ENCODE measurements around the gene ZNF891.

The ZNF891 gene

DNA sequence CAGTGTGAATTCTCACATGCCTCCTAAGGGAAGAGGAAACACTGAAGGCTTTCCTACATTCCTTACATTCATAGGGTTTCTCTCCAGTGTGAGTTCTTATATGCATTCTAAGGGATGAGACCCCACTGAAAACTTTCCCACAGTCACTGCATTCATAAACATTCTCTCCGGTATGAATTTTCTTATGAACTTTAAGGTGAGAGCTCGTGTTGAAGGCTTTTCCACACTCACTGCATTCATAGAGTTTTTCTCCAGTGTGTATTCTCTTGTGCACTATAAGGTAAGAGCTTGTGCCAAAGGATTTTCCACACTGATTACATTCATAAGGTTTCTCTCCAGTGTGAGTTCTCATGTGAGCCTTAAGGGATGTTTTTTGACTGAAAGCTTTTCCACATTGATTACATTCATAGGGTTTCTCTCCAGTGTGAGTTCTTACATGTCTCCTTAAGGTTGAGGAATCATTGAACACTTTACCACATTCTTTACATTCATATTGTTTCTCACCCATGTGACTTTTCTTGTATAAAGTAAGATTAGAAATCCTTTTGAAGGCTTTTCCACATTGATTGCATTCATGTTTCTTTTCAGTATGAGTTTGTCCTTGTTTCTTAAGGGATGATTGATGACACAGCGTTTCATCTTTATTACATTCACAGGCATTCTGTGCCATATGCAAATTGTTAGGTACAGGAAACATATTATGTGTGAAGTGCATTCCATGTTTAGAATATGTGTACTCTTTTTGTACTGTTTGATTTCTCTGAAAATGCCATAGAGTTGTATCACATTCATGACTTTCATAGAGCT, 9.5 kb downstream of the ZNF891 start:
- Histone ChIP-seq H3K27me3 (ENCODE audit: low read depth, low read length) (no peaks in the 10 kb centered on the region), H3K36me3 (ENCODE audit: control insufficient read depth in 1 of 2, insufficient read depth in 2 of 2, low read length in 2 of 2) (peaks cover 22 to 94% of the 10 kb centered on the region in 2 donors), H3K4me3 (ENCODE audit: low read depth in 1 of 2, low read length in 2 of 2) (peak overlapping the region; percentile 35 to 58), H3K9me3 (ENCODE audit: control insufficient read depth in 1 of 2, low read length in 2 of 2) (peaks cover 86 to 94% of the 10 kb centered on the region in 2 donors), H3K4me1 (ENCODE audit: control insufficient read depth in 1 of 2, insufficient read depth in 2 of 2, low read length in 2 of 2) (no peaks in the 10 kb centered on the region), H3K27ac (ENCODE audit: low read length) (no peak overlapping the region)

DNA sequence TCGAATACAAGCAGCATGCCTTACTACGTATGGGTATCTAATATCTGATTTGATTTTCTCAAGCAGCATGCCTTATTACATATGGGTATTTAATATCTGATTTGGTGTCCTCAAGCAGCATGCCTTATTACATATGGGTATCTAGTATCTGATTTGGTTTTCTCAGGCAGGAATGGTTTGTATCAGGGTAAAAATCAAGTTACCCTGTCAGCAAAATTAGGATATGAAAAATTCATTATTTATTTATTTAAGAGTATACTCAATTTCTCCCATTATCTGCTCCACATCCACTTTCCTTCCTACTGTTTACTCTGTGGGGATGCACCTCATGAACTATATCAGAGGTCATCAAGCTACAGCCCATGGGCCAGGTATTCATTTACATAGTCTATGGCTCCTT, 21.9 kb downstream of the ZNF891 start:
- H3K4me1 ChIP-seq (ENCODE audit: control insufficient read depth in 1 of 2, insufficient read depth in 2 of 2, low read length in 2 of 2) = no peaks in the 10 kb centered on the region
- H3K36me3 ChIP-seq (ENCODE audit: control insufficient read depth in 1 of 2, insufficient read depth in 2 of 2, low read length in 2 of 2) = peaks cover 28 to 77% of the 10 kb centered on the region in 2 donors
- H3K27ac ChIP-seq (ENCODE audit: low read length) = no peak overlapping the region
- H3K27me3 ChIP-seq (ENCODE audit: low read depth, low read length) = no peaks in the 10 kb centered on the region
- peak overlapping the region; percentile 17 to 63 for H3K4me3 ChIP-seq (ENCODE audit: low read depth in 1 of 2, low read length in 2 of 2)
- H3K9me3 ChIP-seq (ENCODE audit: control insufficient read depth in 1 of 2, low read length in 2 of 2) = peaks cover 66 to 89% of the 10 kb centered on the region in 2 donors

DNA sequence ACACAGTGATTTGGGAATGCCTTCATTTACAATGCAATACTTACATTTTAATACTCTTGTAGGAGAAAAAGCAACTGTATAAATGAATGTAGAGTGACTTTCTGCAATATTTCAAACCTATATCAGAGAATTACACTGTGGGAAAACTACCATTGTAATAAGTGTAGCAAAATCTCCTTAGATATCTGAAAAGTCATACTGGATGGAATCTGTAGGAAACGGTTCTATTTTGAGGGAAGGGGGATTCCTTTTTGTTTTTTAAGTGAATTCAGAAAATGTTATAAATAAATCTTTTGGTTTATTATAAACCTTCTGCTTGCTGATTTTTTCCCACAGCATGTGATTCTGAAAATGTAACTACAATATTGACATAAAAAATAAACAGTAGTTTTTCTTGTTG, 23.0 kb downstream of the ZNF891 start:
- Histone ChIP-seq H3K27me3 (ENCODE audit: low read depth, low read length) (no peaks in the 10 kb centered on the region), H3K9me3 (ENCODE audit: control insufficient read depth in 1 of 2, low read length in 2 of 2) (peaks cover 74 to 93% of the 10 kb centered on the region in 2 donors), H3K4me3 (ENCODE audit: low read depth in 1 of 2, low read length in 2 of 2) (peak overlapping the region; percentile 17 to 63), H3K27ac (ENCODE audit: low read length) (no peak overlapping the region), H3K4me1 (ENCODE audit: control insufficient read depth in 1 of 2, insufficient read depth in 2 of 2, low read length in 2 of 2) (no peaks in the 10 kb centered on the region), H3K36me3 (ENCODE audit: control insufficient read depth in 1 of 2, insufficient read depth in 2 of 2, low read length in 2 of 2) (peaks cover 28 to 87% of the 10 kb centered on the region in 2 donors)

DNA sequence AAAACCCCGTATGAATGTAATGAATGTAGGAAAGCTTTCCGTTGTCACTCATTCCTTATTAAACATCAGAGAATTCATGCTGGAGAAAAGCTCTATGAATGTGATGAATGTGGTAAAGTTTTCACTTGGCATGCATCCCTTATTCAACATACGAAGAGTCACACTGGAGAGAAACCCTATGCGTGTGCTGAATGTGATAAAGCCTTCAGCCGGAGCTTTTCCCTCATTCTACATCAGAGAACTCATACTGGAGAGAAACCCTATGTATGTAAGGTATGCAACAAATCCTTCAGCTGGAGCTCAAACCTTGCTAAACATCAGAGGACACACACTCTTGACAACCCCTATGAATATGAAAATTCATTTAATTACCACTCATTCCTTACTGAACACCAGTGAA, 23.8 kb downstream of the ZNF891 start:
- H3K27ac ChIP-seq (ENCODE audit: low read length) = no peak overlapping the region
- no peaks in the 10 kb centered on the region for H3K27me3 ChIP-seq (ENCODE audit: low read depth, low read length)
- H3K4me1 ChIP-seq (ENCODE audit: control insufficient read depth in 1 of 2, insufficient read depth in 2 of 2, low read length in 2 of 2) = no peaks in the 10 kb centered on the region
- peaks cover 79 to 98% of the 10 kb centered on the region in 2 donors for H3K9me3 ChIP-seq (ENCODE audit: control insufficient read depth in 1 of 2, low read length in 2 of 2)
- H3K4me3 ChIP-seq (ENCODE audit: low read depth in 1 of 2, low read length in 2 of 2) = peak overlapping the region; percentile 17 to 63
- peaks cover 34 to 96% of the 10 kb centered on the region in 2 donors for H3K36me3 ChIP-seq (ENCODE audit: control insufficient read depth in 1 of 2, insufficient read depth in 2 of 2, low read length in 2 of 2)

DNA sequence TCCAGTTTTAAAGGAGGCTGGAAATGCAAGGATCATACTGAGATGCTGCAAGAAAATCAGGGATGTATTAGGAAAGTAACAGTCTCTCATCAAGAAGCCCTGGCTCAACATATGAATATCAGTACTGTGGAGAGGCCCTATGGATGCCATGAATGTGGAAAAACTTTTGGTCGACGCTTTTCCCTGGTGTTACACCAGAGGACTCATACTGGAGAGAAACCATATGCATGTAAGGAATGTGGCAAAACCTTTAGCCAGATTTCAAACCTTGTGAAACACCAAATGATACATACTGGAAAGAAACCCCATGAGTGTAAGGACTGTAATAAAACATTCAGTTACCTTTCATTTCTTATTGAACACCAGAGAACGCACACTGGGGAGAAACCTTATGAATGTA, 24.5 kb downstream of the ZNF891 start:
- peaks cover 85 to 98% of the 10 kb centered on the region in 2 donors for H3K9me3 ChIP-seq (ENCODE audit: control insufficient read depth in 1 of 2, low read length in 2 of 2)
- H3K27ac ChIP-seq (ENCODE audit: low read length) = no peak overlapping the region
- peak overlapping the region; percentile 17 to 63 for H3K4me3 ChIP-seq (ENCODE audit: low read depth in 1 of 2, low read length in 2 of 2)
- peaks cover 40 to 100% of the 10 kb centered on the region in 2 donors for H3K36me3 ChIP-seq (ENCODE audit: control insufficient read depth in 1 of 2, insufficient read depth in 2 of 2, low read length in 2 of 2)
- no peaks in the 10 kb centered on the region for H3K4me1 ChIP-seq (ENCODE audit: control insufficient read depth in 1 of 2, insufficient read depth in 2 of 2, low read length in 2 of 2)
- no peaks in the 10 kb centered on the region for H3K27me3 ChIP-seq (ENCODE audit: low read depth, low read length)

DNA sequence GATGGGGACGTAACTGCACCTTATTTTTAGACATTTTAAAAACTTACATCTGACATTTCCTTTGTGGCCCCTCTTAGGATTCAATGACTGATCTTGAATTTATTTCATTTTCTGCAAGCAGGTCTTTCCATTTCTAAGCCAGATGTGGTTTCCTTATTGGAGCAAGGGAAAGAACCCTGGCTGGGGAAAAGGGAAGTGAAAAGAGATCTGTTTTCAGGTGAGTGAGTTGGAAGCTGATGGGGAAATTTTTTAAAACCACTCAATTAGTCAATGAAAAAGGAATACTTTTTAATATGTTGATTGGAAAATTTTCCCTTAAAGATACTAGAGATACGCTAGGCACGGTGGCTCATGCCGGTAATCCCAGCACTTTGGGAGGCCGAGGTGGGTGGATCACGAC, 46.7 kb downstream of the ZNF891 start:
- H3K4me3 ChIP-seq (ENCODE audit: low read depth in 1 of 2, low read length in 2 of 2) = peak overlapping the region; percentile 34 to 82

DNA sequence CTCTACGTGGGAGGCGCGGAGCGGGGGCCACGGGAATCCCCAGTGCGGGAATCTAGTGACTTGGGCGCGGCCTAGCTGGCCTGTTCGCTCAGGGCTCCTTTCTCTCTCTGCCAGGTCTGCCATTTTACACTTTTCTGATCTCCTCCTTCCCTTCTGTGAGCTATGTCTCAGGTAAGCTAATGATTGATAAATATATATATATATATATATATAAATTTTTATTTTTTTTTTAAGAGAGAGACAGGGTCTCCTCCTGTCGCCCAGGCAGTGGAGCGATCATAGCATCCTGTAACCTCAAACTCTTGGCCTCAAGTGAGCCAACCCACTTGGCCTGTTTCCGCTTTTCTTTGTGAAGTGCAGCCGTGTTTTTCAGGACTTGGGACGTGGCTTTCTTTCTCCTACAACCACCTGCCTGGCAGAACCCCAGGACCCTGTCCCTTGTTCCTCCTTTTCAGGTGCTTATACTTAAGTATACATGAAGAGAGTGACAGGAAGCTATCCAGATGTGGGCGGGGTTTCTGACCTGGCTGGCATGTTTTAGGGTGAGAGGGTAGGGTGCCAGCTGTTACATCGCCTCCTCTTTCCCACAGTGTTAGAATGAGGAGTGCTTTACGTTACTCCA, 48.8 kb downstream of the ZNF891 start:
- H3K36me3 ChIP-seq (ENCODE audit: control insufficient read depth in 1 of 2, insufficient read depth in 2 of 2, low read length in 2 of 2) = peaks cover 38 to 52% of the 10 kb centered on the region in 2 donors
- no peaks in the 10 kb centered on the region for H3K27me3 ChIP-seq (ENCODE audit: low read depth, low read length)
- peak overlapping the region; percentile 98 for H3K27ac ChIP-seq (ENCODE audit: low read length)
- H3K9me3 ChIP-seq (ENCODE audit: control insufficient read depth in 1 of 2, low read length in 2 of 2) = peaks cover 57 to 72% of the 10 kb centered on the region in 2 donors
- peaks cover 0 to 8% of the 10 kb centered on the region in 2 donors for H3K4me1 ChIP-seq (ENCODE audit: control insufficient read depth in 1 of 2, insufficient read depth in 2 of 2, low read length in 2 of 2)
- peak overlapping the region; percentile 82 for H3K4me3 ChIP-seq (ENCODE audit: low read depth in 1 of 2, low read length in 2 of 2)

More for the DNA sequence above, 46.7 kb downstream of the ZNF891 start:
- peaks cover 55 to 72% of the 10 kb centered on the region in 2 donors for H3K36me3 ChIP-seq (ENCODE audit: control insufficient read depth in 1 of 2, insufficient read depth in 2 of 2, low read length in 2 of 2)
- no peaks in the 10 kb centered on the region for H3K27me3 ChIP-seq (ENCODE audit: low read depth, low read length)
- H3K9me3 ChIP-seq (ENCODE audit: control insufficient read depth in 1 of 2, low read length in 2 of 2) = peaks cover 63 to 72% of the 10 kb centered on the region in 2 donors
- peaks cover 0 to 8% of the 10 kb centered on the region in 2 donors for H3K4me1 ChIP-seq (ENCODE audit: control insufficient read depth in 1 of 2, insufficient read depth in 2 of 2, low read length in 2 of 2)
- H3K27ac ChIP-seq (ENCODE audit: low read length) = no peak overlapping the region

DNA sequence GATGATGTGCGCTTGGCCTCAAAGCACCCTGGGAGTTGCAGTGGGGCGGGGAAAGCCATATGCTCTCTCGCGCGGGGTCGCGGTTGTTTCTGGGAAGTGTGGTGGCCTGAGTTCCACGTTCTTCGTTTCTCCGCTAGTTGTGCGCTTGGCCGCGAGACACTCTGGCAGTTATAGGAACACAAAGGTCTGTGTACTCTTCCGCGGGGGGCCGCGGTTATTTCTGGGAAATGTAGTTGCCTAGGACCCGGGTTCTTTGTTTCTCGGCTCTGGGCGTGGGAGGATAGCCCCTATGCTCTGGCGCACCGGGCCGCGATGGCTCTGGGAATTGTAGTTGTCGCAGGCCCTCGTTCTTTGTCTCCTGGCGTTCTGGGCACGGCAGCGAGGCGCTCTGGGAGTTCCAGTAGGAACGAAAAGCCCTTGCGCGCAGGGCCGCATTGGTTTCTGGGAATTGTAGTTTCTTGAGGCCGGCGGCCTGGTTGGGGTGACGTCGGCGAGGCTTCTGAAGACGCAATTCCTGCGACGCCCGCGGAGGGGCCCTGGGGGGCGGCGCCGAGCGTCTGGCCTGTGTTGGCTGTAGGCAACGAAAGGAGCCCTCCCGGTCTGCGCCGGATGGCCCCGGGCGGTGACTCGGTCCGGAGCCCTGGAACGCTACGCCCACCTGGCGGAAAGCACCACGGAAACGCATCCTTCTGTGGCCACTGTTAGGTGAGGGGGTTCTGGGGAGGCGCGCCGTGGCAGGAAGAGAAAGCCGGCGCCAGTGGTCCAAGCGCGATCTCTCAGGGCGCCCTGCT, 49.5 kb downstream of the ZNF891 start, which contains the start of gene ZNF140:
TSS of gene ZNF140 (plus strand) at position 556 of the 791 bp plus-strand sequence. CDS start 398 bp downstream, outside the sequence.
- Histone ChIP-seq H3K9me3 (ENCODE audit: control insufficient read depth in 1 of 2, low read length in 2 of 2) (peaks cover 51 to 71% of the 10 kb centered on the region in 2 donors), H3K36me3 (ENCODE audit: control insufficient read depth in 1 of 2, insufficient read depth in 2 of 2, low read length in 2 of 2) (peaks cover 31 to 44% of the 10 kb centered on the region in 2 donors), H3K4me1 (ENCODE audit: control insufficient read depth in 1 of 2, insufficient read depth in 2 of 2, low read length in 2 of 2) (peaks cover 0 to 8% of the 10 kb centered on the region in 2 donors), H3K27me3 (ENCODE audit: low read depth, low read length) (no peaks in the 10 kb centered on the region), H3K4me3 (ENCODE audit: low read depth in 1 of 2, low read length in 2 of 2) (peak within 1 kb of the TSS; percentile 82), H3K27ac (ENCODE audit: low read length) (peak within 1 kb of the TSS; percentile 98)

DNA sequence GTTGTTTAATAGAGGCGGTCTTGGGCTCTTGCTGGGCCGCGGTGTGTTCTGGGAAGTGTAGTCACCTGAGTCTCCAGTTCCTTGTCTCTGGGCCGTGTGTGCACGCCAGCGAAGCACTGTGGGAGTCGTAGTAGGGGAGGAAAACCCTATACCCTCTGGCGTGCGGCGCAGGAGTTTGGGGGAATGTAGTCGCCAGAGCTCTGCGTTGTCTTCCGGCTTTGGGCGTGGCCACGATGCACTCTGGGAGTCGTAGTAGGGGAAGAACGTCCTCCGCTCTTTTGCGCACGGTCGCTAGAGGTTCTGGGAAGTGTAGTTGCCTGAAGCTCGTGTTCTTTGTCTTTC, 50.1 kb downstream of the ZNF891 start:
- no peaks in the 10 kb centered on the region for H3K27me3 ChIP-seq (ENCODE audit: low read depth, low read length)
- H3K36me3 ChIP-seq (ENCODE audit: control insufficient read depth in 1 of 2, insufficient read depth in 2 of 2, low read length in 2 of 2) = peaks cover 25 to 39% of the 10 kb centered on the region in 2 donors
- H3K9me3 ChIP-seq (ENCODE audit: control insufficient read depth in 1 of 2, low read length in 2 of 2) = peaks cover 48 to 68% of the 10 kb centered on the region in 2 donors
- peak overlapping the region; percentile 82 for H3K4me3 ChIP-seq (ENCODE audit: low read depth in 1 of 2, low read length in 2 of 2)
- peaks cover 0 to 8% of the 10 kb centered on the region in 2 donors for H3K4me1 ChIP-seq (ENCODE audit: control insufficient read depth in 1 of 2, insufficient read depth in 2 of 2, low read length in 2 of 2)
- H3K27ac ChIP-seq (ENCODE audit: low read length) = peak overlapping the region; percentile 98

DNA sequence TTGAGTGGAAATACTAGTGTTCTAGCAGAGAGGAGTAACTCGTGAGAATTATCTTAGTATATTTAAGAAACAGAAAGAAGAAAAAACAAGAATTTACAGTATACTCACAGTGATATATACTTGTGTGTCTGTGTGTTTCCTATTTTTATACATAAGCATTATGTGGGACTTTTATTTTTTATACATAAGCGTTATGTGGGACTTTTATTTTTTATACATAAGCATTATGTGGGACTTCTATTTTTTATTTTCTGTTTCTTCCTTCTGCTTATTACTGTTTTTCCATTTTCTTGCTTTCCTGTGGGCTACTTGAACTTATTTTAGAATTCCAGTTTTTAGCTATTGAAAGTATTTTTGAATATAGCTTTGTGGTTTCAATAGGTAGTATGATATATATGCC, 56.2 kb downstream of the ZNF891 start:
- H3K27ac ChIP-seq (ENCODE audit: low read length) = no peak overlapping the region
- no peaks in the 10 kb centered on the region for H3K4me1 ChIP-seq (ENCODE audit: control insufficient read depth in 1 of 2, insufficient read depth in 2 of 2, low read length in 2 of 2)
- H3K36me3 ChIP-seq (ENCODE audit: control insufficient read depth in 1 of 2, insufficient read depth in 2 of 2, low read length in 2 of 2) = no peaks in the 10 kb centered on the region
- peaks cover 21 to 74% of the 10 kb centered on the region in 2 donors for H3K9me3 ChIP-seq (ENCODE audit: control insufficient read depth in 1 of 2, low read length in 2 of 2)
- H3K27me3 ChIP-seq (ENCODE audit: low read depth, low read length) = no peaks in the 10 kb centered on the region
- H3K4me3 ChIP-seq (ENCODE audit: low read depth in 1 of 2, low read length in 2 of 2) = peak overlapping the region in 1 of 2 donors; percentile 44

DNA sequence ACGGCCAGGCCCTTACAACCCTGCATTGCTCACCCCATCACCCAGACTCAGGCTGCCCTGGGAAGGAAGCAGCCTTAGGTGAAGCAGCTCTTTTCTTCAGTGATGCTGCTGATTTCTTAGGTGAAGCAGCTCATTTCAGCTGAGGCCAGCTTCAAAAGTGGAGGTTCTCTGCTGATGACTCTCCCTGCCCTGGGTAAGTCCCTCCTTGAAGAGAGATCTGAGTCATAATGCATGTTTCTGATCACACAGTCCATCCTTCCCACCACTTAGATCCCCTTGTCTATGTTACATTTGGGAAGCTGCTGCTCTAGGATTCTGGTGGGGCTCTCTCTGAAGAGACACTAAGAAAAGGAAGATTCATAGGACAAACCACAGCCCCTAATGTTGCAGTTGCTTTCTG, 66.5 kb downstream of the ZNF891 start:
- Histone ChIP-seq H3K9me3 (ENCODE audit: control insufficient read depth in 1 of 2, low read length in 2 of 2) (peaks cover 91 to 96% of the 10 kb centered on the region in 2 donors), H3K4me3 (ENCODE audit: low read depth in 1 of 2, low read length in 2 of 2) (peak overlapping the region; percentile 8 to 49), H3K4me1 (ENCODE audit: control insufficient read depth in 1 of 2, insufficient read depth in 2 of 2, low read length in 2 of 2) (no peaks in the 10 kb centered on the region), H3K27ac (ENCODE audit: low read length) (no peak overlapping the region), H3K27me3 (ENCODE audit: low read depth, low read length) (no peaks in the 10 kb centered on the region), H3K36me3 (ENCODE audit: control insufficient read depth in 1 of 2, insufficient read depth in 2 of 2, low read length in 2 of 2) (peaks cover 0 to 45% of the 10 kb centered on the region in 2 donors)

All from muscle layer of duodenum (tissue), 2 donors.